K562 (cell line): ENCODE results near the gene KCND1. TPM values are rescaled to one million over a fixed set of nuclear protein-coding genes. Genes with fewer than 3 reads are reported as not detected.

ENCODE experiments used
- ATAC-seq: fragments of 200-7000 bp; cut with Tn5 transposase; 3 replicates; pipeline ENCODE4 v1.9.1; 2020; ENCODE audit warnings: moderate library complexity
- BruUV-seq: library from RNA; stranded (reverse); fragments of 400-500 nt; replicated peaks from 2 replicates; lab custom pipeline; 2021; lab: Mats Ljungman, UMichigan
- CTCF ChIA-PET: fragments of 300-600 bp; formaldehyde crosslinking; extraction: SDS; loops from one replicate; lab custom pipeline; 2021; ENCODE audit warnings: low intra/inter-chr PET ratio; lab: Yijun Ruan, JAX
- POLR2A ChIA-PET: fragments of 300-600, 350-650 bp; sonication (Branson Sonifier 250); formaldehyde crosslinking; extraction: SDS; loops from one replicate; lab custom pipeline; 2021; ENCODE audit warnings: antibody characterized with exemption, inconsistent platforms; lab: Yijun Ruan, JAX
- DNase-seq, 4 experiments: peaks; one replicate each; pipeline versions ENCODE4 v3.0.0 to v3.0.0-alpha.2; 2011 to 2018; ENCODE audit warnings: low spot score in 3 of 4, mixed read lengths in 3 of 4; ENCODE audit errors: extremely low read depth in 1 of 4
- FAIRE-seq: peaks from 2 replicates; lab custom pipeline; 2011; peaks lifted over from hg19 to GRCh38; lab: Jason Lieb, UNC
- H2AFZ ChIP-seq: 2 replicates; pipeline ENCODE4 v1.6.0; 2011; ENCODE audit warnings: low read depth, low read length, control low read depth, inconsistent platforms
- H3K27ac ChIP-seq: fragments of 200-600 bp; 3 replicates; pipeline ENCODE4 v1.8.0; 2011; ENCODE audit warnings: low read depth, mild to moderate bottlenecking, control low read depth, inconsistent platforms, low read length, moderate library complexity, mixed read lengths; ENCODE audit errors: extremely low read depth
- H3K27me3 ChIP-seq, 2 experiments: fragments of 300-600 bp in 1 of 2; 2 replicates in 1 of 2; 3 replicates in 1 of 2; pipeline versions ENCODE4 v1.6.0 to v1.8.0; 2011; ENCODE audit warnings: inconsistent platforms in 2 of 2, low read length in 2 of 2, mild to moderate bottlenecking in 1 of 2, mixed read lengths in 1 of 2, moderate library complexity in 1 of 2; ENCODE audit not compliant: control insufficient read depth in 2 of 2, insufficient read depth in 2 of 2
- H3K36me3 ChIP-seq: fragments of 300-600 bp; 3 replicates; pipeline ENCODE4 v1.8.0; 2011; ENCODE audit warnings: mild to moderate bottlenecking, low read length, inconsistent platforms; ENCODE audit not compliant: control insufficient read depth, insufficient read depth
- H3K4me1 ChIP-seq, 2 experiments: fragments of 200-600 bp in 1 of 2; replicated peaks in 1 of 2; 2 replicates in 1 of 2; 3 replicates in 1 of 2; pipeline versions ENCODE4 v1.5.1 to v1.8.0; 2011; ENCODE audit warnings: inconsistent platforms in 2 of 2, low read length in 2 of 2, mild to moderate bottlenecking in 1 of 2, mixed read lengths in 1 of 2, moderate library complexity in 1 of 2; ENCODE audit not compliant: control insufficient read depth in 2 of 2, insufficient read depth in 2 of 2
- H3K4me2 ChIP-seq: 2 replicates; pipeline ENCODE4 v1.6.1; 2011; ENCODE audit warnings: low read length, control low read depth, inconsistent platforms, mixed read lengths; ENCODE audit not compliant: insufficient read depth
- H3K4me3 ChIP-seq: fragments of 200-600 bp; sonication (generic), shearing (Covaris generic); 2 replicates; pipeline ENCODE4 v1.5.1; 2016; ENCODE audit warnings: control low read depth, inconsistent platforms
- H3K79me2 ChIP-seq: fragments of 200-600 bp; 3 replicates; pipeline ENCODE4 v1.8.0; 2011; ENCODE audit warnings: low read length, inconsistent platforms; ENCODE audit not compliant: control insufficient read depth, insufficient read depth
- H3K9ac ChIP-seq, 2 experiments: 2 replicates each; pipeline versions ENCODE4 v1.6.0 to v1.6.1; 2011; ENCODE audit warnings: low read depth in 2 of 2, low read length in 2 of 2, control low read depth in 1 of 2, inconsistent platforms in 1 of 2, mild to moderate bottlenecking in 1 of 2, mixed read lengths in 1 of 2; ENCODE audit not compliant: insufficient read depth in 1 of 2
- H3K9me1 ChIP-seq: one replicate; pipeline ENCODE4 v1.6.0; 2011; ENCODE audit warnings: inconsistent platforms, mild to moderate bottlenecking, low read length, moderate library complexity; ENCODE audit not compliant: control insufficient read depth, insufficient read depth
- H3K9me3 ChIP-seq: replicated peaks from 2 replicates; pipeline ENCODE4 v1.5.1; 2011; ENCODE audit warnings: low read depth, low read length, inconsistent platforms; ENCODE audit not compliant: control insufficient read depth, insufficient read depth
- H4K20me1 ChIP-seq: replicated peaks from 2 replicates; pipeline ENCODE4 v1.6.1; 2011; ENCODE audit warnings: low read length, inconsistent platforms, mixed read lengths; ENCODE audit not compliant: control insufficient read depth, insufficient read depth
- ARID1B ChIP-seq: fragments of 450-650 bp; IDR thresholded peaks from 2 replicates; pipeline ENCODE4 v1.6.1; 2016; ENCODE audit warnings: antibody characterized with exemption, mild to moderate bottlenecking, inconsistent platforms
- BCOR ChIP-seq: fragments of 450-650 bp; IDR thresholded peaks from 2 replicates; pipeline ENCODE4 v1.6.1; 2016
- CBFA2T3 ChIP-seq: fragments of 450-650 bp; IDR thresholded peaks from 2 replicates; pipeline ENCODE4 v1.6.1; 2017
- CEBPB ChIP-seq: fragments of 450-650 bp; IDR thresholded peaks from 2 replicates; pipeline ENCODE4 v1.6.1; 2016; ENCODE audit warnings: missing genetic modification characterization, missing compliant biosample characterization
- CEBPG ChIP-seq, 3 experiments: fragments of 200-800 bp in 1 of 3; sonication (Bioruptor generic) in 1 of 3; sonication (generic) in 1 of 3; formaldehyde crosslinking in 1 of 3; IDR thresholded peaks in 2 of 3; conservative IDR thresholded peaks in 1 of 3; 2 replicates each; pipeline versions ENCODE4 v1.6.1 to v1.8.0; 2016 to 2022; ENCODE audit warnings: missing compliant biosample characterization in 2 of 3, missing genetic modification characterization in 2 of 3, mild to moderate bottlenecking in 1 of 3, missing genetic modification reagents in 1 of 3
- HDAC1 ChIP-seq, 2 experiments: fragments of 450-650 bp; IDR thresholded peaks; 2 replicates each; pipeline ENCODE4 v1.6.1; 2016 to 2017; ENCODE audit warnings: inconsistent platforms in 1 of 2, mild to moderate bottlenecking in 1 of 2, moderate library complexity in 1 of 2
- KDM1A ChIP-seq, 2 experiments: fragments of 450-650 bp; IDR thresholded peaks; 2 replicates each; pipeline ENCODE4 v1.6.1; 2016; ENCODE audit warnings: mild to moderate bottlenecking in 2 of 2
- NFIC ChIP-seq: fragments of 450-650 bp; IDR thresholded peaks from 2 replicates; pipeline ENCODE4 v1.6.1; 2017; ENCODE audit warnings: mild to moderate bottlenecking, inconsistent platforms
- NFRKB ChIP-seq: fragments of 450-650 bp; IDR thresholded peaks from 2 replicates; pipeline ENCODE4 v1.6.1; 2016; ENCODE audit warnings: low read depth
- PHB ChIP-seq: fragments of 250-450 bp; sonication (Bioruptor Pico); IDR thresholded peaks from 2 replicates; pipeline ENCODE4 v1.5.0; 2021
- PHF8 ChIP-seq: fragments of 200-600 bp; sonication (generic); IDR thresholded peaks from 2 replicates; pipeline ENCODE4 v1.6.1; 2012; ENCODE audit warnings: mixed run types, mild to moderate bottlenecking, inconsistent platforms, low read length, moderate library complexity, borderline replicate concordance
- POLR2G ChIP-seq: fragments of 200-400 bp; formaldehyde crosslinking; IDR thresholded peaks from 2 replicates; pipeline ENCODE4 v1.6.1; 2017; ENCODE audit warnings: low read depth, mild to moderate bottlenecking, antibody characterized with exemption, low read length, moderate library complexity
- RCOR1 ChIP-seq, 2 experiments: IDR thresholded peaks; 2 replicates each; pipeline ENCODE4 v1.6.1; 2012; ENCODE audit warnings: low read depth in 2 of 2, low read length in 2 of 2, borderline replicate concordance in 1 of 2, improper control_type of control experiment in 1 of 2
- SAFB2 ChIP-seq: fragments of 200-400 bp; formaldehyde crosslinking; IDR thresholded peaks from 2 replicates; pipeline ENCODE4 v1.6.1; 2018; ENCODE audit warnings: borderline replicate concordance, low read length, low read depth, moderate library complexity; ENCODE audit not compliant: severe bottlenecking
- WGBS: fragments of 100-300 bp; shearing (Covaris generic); methylation state at CpG from one replicate; pipeline ENCODE4 v1.1.6; 2016; ENCODE audit warnings: low coverage, mixed read lengths; ENCODE audit not compliant: insufficient coverage; ENCODE audit errors: missing lambda C conversion rate; 5-methylcytosine and 5-hydroxymethylcytosine counted together
- in situ Hi-C: fragments of 300-500 bp; cut with MboI; formaldehyde crosslinking; loops from 4 replicates; pipeline ENCODE4 v1.15.0; 2018; ENCODE audit warnings: inconsistent platforms, mixed read lengths
- intact Hi-C: fragments of 100-400 bp; cut with micrococcal nuclease; formaldehyde crosslinking; loops from 2 replicates; pipeline ENCODE4 v1.14.2; 2022
- polyA plus RNA-seq, 8 experiments: library from polyadenylated mRNA; depleted of rRNA in 4 of 8; stranded (reverse) in 5 of 8; unstranded in 3 of 8; fragments of >200 nt; fragmentation: Nextera tagmentation in 2 of 8; fragmentation: Illumina TruSeq in 1 of 8; extraction: Ambion mirVana in 2 of 8; extraction: Trizol in 1 of 8; gene quantifications; 2 replicates each; pipeline versions ENCODE4 v1.2.1 to v1.2.3, GENCODE V29; 2011 to 2014; ENCODE audit warnings: inconsistent platforms in 1 of 8, missing spikeins in 1 of 8
- total RNA-seq, 7 experiments: library from RNA; depleted of rRNA in 6 of 7; stranded (reverse); fragments of >200 nt in 6 of 7; fragmentation: Illumina TruSeq in 2 of 7; extraction: Trizol in 2 of 7; gene quantifications; 2 replicates each; pipeline versions ENCODE4 v1.2.1 to v1.2.3, GENCODE V29; 2011 to 2021; ENCODE audit warnings: low replicate concordance in 1 of 7
- TF ChIP-seq, protein P1 (sequence below), 2 experiments: IDR thresholded peaks; 2 replicates each; pipeline ENCODE4 v1.6.1; 2011; ENCODE audit warnings: borderline replicate concordance in 1 of 2, control low read depth in 1 of 2, low read depth in 1 of 2, low read length in 1 of 2, mild to moderate bottlenecking in 1 of 2, mixed read lengths in 1 of 2, moderate library complexity in 1 of 2; ENCODE audit not compliant: insufficient read depth in 1 of 2, insufficient read length in 1 of 2, poor library complexity in 1 of 2, severe bottlenecking in 1 of 2; ENCODE audit errors: extremely low read depth in 1 of 2
- TF ChIP-seq, protein P2 (sequence below): fragments of 450-650 bp; formaldehyde crosslinking; IDR thresholded peaks from 2 replicates; pipeline ENCODE4 v1.4.0; 2020; ENCODE audit warnings: mild to moderate bottlenecking, moderate library complexity
- TF ChIP-seq, protein P3 (sequence below): IDR thresholded peaks from 2 replicates; pipeline ENCODE4 v1.6.1; 2016; ENCODE audit warnings: missing genetic modification characterization, missing compliant biosample characterization

Gene KCND1
- total and polyA plus RNA-seq, 9 of the 15 experiments (the other 6 are each of a cell fraction or from before 2014, with no cell fraction given): 0.06 to 0.83 (median 0.39) TPM; not detected in 1

GRCh38 chrX:49019599-49020249 lies 48.1 kb upstream of the KCND1 start:
- Histone ChIP-seq H3K9me1 (no peaks in the 10 kb centered on the region), H3K4me2 (no peak overlapping the region), H3K4me1 (no peaks in the 10 kb centered on the region), H3K36me3 (no peaks in the 10 kb centered on the region), H3K79me2 (no peaks in the 10 kb centered on the region), H3K27me3 (no peaks in the 10 kb centered on the region), H2AFZ (no peak overlapping the region), H3K9ac (no peak overlapping the region), H3K9me3 (no peaks in the 10 kb centered on the region), H4K20me1 (no peaks in the 10 kb centered on the region), H3K27ac (no peak overlapping the region), H3K4me3 (no peak overlapping the region)
- no peak for DNase-seq
- WGBS: 12% methylated on average over 7 of the region's 7 CpGs
- no peak for ATAC-seq
- in situ Hi-C loops: no loop called here
- no TSS peak for BruUV-seq
- intact Hi-C loops: no loop called here
- CTCF ChIA-PET: no interaction called here
- POLR2A ChIA-PET: no interaction called here
- FAIRE-seq: no peak
- TF ChIP-seq, protein P1, sequence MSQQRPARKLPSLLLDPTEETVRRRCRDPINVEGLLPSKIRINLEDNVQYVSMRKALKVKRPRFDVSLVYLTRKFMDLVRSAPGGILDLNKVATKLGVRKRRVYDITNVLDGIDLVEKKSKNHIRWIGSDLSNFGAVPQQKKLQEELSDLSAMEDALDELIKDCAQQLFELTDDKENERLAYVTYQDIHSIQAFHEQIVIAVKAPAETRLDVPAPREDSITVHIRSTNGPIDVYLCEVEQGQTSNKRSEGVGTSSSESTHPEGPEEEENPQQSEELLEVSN (IDR thresholded peaks at IDR 0.05; ENCODE audit: borderline replicate concordance in 1 of 2, extremely low read depth in 1 of 2, insufficient read depth in 1 of 2, insufficient read length in 1 of 2, low read depth in 1 of 2, low read length in 1 of 2, poor library complexity in 1 of 2, severe bottlenecking in 1 of 2): no peak
- TF ChIP-seq NFIC (no peak), CBFA2T3 (peak; percentile 28; the same call in 1 of the 2 replicates), BCOR (no peak), PHB (CRISPR knock-in tag) (no peak), SAFB2 (no peak), RCOR1 (IDR thresholded peaks at IDR 0.05; ENCODE audit: borderline replicate concordance in 1 of 2, low read depth in 2 of 2, low read length in 2 of 2) (peak in 1 of 2 experiments; percentile 79; a peak in 2 of 4 replicates), CEBPB (peak; percentile 46; the same call in 1 of the 2 replicates), ARID1B (0 out of 2 replicates have a peak, but pooled peaks have one; percentile 8), HDAC1 (IDR thresholded peaks at IDR 0.05) (0 out of 4 replicates have a peak, but pooled peaks of 1 of the 2 experiments have one; percentile 31), CEBPG (CRISPR knock-in tag; IDR thresholded peaks at IDR 0.05) (no peak), CEBPG (tag; conservative IDR thresholded peaks at IDR 0.05 in 1 of 2, IDR thresholded peaks at IDR 0.05 in 1 of 2) (0 out of 4 replicates have a peak, but pooled peaks of 1 of the 2 experiments have one; percentile 9), PHF8 (no peak), POLR2G (no peak), KDM1A (IDR thresholded peaks at IDR 0.05) (peak; percentile 68 to 71; a peak in 2 of 4 replicates), NFRKB (no peak)
- TF ChIP-seq, protein P2, sequence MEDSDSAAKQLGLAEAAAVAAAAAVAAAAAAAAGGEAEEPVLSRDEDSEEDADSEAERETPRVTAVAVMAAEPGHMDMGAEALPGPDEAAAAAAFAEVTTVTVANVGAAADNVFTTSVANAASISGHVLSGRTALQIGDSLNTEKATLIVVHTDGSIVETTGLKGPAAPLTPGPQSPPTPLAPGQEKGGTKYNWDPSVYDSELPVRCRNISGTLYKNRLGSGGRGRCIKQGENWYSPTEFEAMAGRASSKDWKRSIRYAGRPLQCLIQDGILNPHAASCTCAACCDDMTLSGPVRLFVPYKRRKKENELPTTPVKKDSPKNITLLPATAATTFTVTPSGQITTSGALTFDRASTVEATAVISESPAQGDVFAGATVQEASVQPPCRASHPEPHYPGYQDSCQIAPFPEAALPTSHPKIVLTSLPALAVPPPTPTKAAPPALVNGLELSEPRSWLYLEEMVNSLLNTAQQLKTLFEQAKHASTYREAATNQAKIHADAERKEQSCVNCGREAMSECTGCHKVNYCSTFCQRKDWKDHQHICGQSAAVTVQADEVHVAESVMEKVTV (CRISPR knock-in tag): no peak
- TF ChIP-seq, protein P3, sequence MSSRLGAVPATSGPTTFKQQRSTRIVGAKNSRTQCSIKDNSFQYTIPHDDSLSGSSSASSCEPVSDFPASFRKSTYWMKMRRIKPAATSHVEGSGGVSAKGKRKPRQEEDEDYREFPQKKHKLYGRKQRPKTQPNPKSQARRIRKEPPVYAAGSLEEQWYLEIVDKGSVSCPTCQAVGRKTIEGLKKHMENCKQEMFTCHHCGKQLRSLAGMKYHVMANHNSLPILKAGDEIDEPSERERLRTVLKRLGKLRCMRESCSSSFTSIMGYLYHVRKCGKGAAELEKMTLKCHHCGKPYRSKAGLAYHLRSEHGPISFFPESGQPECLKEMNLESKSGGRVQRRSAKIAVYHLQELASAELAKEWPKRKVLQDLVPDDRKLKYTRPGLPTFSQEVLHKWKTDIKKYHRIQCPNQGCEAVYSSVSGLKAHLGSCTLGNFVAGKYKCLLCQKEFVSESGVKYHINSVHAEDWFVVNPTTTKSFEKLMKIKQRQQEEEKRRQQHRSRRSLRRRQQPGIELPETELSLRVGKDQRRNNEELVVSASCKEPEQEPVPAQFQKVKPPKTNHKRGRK (tag): no peak
